Sigmoid colon (tissue), 7 donors: ENCODE results near the gene HSH2D. TPM values are rescaled to one million over a fixed set of nuclear protein-coding genes. Genes with fewer than 3 reads are reported as not detected.

Source experiments
- DNase-seq: peaks from one replicate; pipeline ENCODE4 v3.0.0-alpha.2; 2019
- H3K27ac ChIP-seq, 4 donors: fragments of 200-600 bp; sonication (generic); one replicate each; pipeline ENCODE4 v1.5.1; 2016 to 2019; ENCODE audit warnings: mild to moderate bottlenecking in 1 of 4
- H3K27me3 ChIP-seq, 3 donors: fragments of 200-600 bp; sonication (generic); one replicate each; pipeline ENCODE4 v1.5.1; 2019; ENCODE audit warnings: mild to moderate bottlenecking in 1 of 3
- H3K36me3 ChIP-seq, 4 donors: fragments of 200-600 bp; sonication (generic); one replicate each; pipeline ENCODE4 v1.5.1; 2016 to 2019
- H3K4me1 ChIP-seq, 4 donors: fragments of 200-600 bp; sonication (generic); one replicate each; pipeline ENCODE4 v1.5.1; 2017 to 2019
- H3K4me3 ChIP-seq, 4 donors: fragments of 200-600 bp; sonication (generic); one replicate each; pipeline ENCODE4 v1.5.1; 2017 to 2019; ENCODE audit warnings: mild to moderate bottlenecking in 2 of 4, moderate library complexity in 1 of 4
- H3K9me3 ChIP-seq, 4 donors: fragments of 200-600 bp in 3 of 4; sonication (generic) in 3 of 4; one replicate each; pipeline versions ENCODE4 v1.5.1 to v1.6.1; 2013 to 2019
- CTCF ChIP-seq, 4 experiments: fragments of 450-650 bp in 3 of 4; fragments of 200-600 bp in 1 of 4; IDR thresholded peaks; one replicate each; pipeline ENCODE4 v1.5.1; 2016 to 2019; ENCODE audit warnings: antibody characterized with exemption in 4 of 4, mild to moderate bottlenecking in 3 of 4, moderate library complexity in 2 of 4
- EP300 ChIP-seq, 4 donors: sonication (generic); formaldehyde crosslinking; IDR thresholded peaks; one replicate each; pipeline ENCODE4 v1.6.1; 2017; ENCODE audit warnings: antibody characterized with exemption in 4 of 4
- POLR2A ChIP-seq, 2 donors: fragments of 450-650 bp; IDR thresholded peaks; one replicate each; pipeline ENCODE4 v1.6.1; 2016; ENCODE audit warnings: antibody characterized with exemption in 2 of 2, mild to moderate bottlenecking in 2 of 2, moderate library complexity in 2 of 2
- POLR2AphosphoS5 ChIP-seq, 4 donors: sonication (generic); formaldehyde crosslinking; IDR thresholded peaks; one replicate each; pipeline ENCODE4 v1.6.1; 2017; ENCODE audit warnings: antibody characterized with exemption in 4 of 4
- WGBS, 2 donors: extraction: QIAGEN DNeasy Blood & Tissue Kit; methylation state at CpG; one replicate each; pipeline ENCODE4 v1.1.7; 2013; 5-methylcytosine and 5-hydroxymethylcytosine counted together
- intact Hi-C: fragments of 100-400 bp; cut with DNase I; formaldehyde crosslinking; loops from one replicate; pipeline ENCODE4 v1.15.1; 2023
- polyA plus RNA-seq, 3 donors: library from polyadenylated mRNA; stranded (reverse); fragments of 200-250 nt; gene quantifications; one replicate each; pipeline ENCODE4 v1.2.3, GENCODE V29; 2013
- total RNA-seq, 4 donors: library from RNA; depleted of rRNA; stranded (reverse); fragments of >200 nt; gene quantifications; one replicate each; pipeline ENCODE4 v1.1.0, GENCODE V29; 2016
- donor health status: healthy with polysubstance abuse.
- donor health status: Bipolar disorder and iron deficiency.
- donor health status: healthy.

The HSH2D gene
- total and polyA plus RNA-seq, 7 donors: 2.5 to 40.0 (median 14.4) TPM; not detected in 2

GRCh38 chr19:16197622-16198369 lies 54.3 kb downstream of the HSH2D start, which contains the start of gene AP1M1:
TSS of gene AP1M1 (plus strand) at chr19:16197911. CDS start at chr19:16198027, 116 bp downstream.
- no peaks in the 10 kb centered on the region for H3K27me3 ChIP-seq
- no peaks in the 10 kb centered on the region for H3K9me3 ChIP-seq
- intact Hi-C loops: loop anchor here (1.0 kb wide), 1 partner anchor 12 kb away; the partner anchor contains the start of gene FAM32A
- TF ChIP-seq CTCF (IDR thresholded peaks at IDR 0.05): no peak
- no peak for TF ChIP-seq POLR2A (IDR thresholded peaks at IDR 0.05)
- TF ChIP-seq POLR2AphosphoS5 (IDR thresholded peaks at IDR 0.05): peak; percentile 40 to 72 (median 63)
- peak within 1 kb of the TSS; percentile 85 to 90 (median 90) for H3K27ac ChIP-seq
- peak; percentile 99 for DNase-seq
- peaks cover 0 to 32% (median 27%) of the 10 kb centered on the region in 4 donors for H3K4me1 ChIP-seq
- peaks cover 0 to 19% (median 7%) of the 10 kb centered on the region in 4 donors for H3K36me3 ChIP-seq
- WGBS, 2 donors: 0% methylated on average over 65 of the region's 65 CpGs
- H3K4me3 ChIP-seq: peak within 1 kb of the TSS; percentile 92 to 100 (median 94)

- peaks cover 0 to 19% (median 12%) of the 10 kb centered on the region in 4 donors for H3K36me3 ChIP-seq
These were observed 54.8 kb downstream of the HSH2D start for GRCh38 chr19:16198370-16198651.

GRCh38 chr19:16199275-16199932 lies 55.9 kb downstream of the HSH2D start:
- peak overlapping the region in 1 of 4 donors; percentile 92 for H3K4me3 ChIP-seq
- H3K4me1 ChIP-seq: peaks cover 0 to 32% (median 27%) of the 10 kb centered on the region in 4 donors
- H3K9me3 ChIP-seq: no peaks in the 10 kb centered on the region
- DNase-seq: peak; percentile 61
- intact Hi-C loops: no loop called here
- no peaks in the 10 kb centered on the region for H3K27me3 ChIP-seq
- 91 to 93% methylated on average over 9 of the region's 9 CpGs for WGBS, 2 donors
- peak overlapping the region in 2 of 4 donors; percentile 5 to 44 for H3K27ac ChIP-seq
- H3K36me3 ChIP-seq: peaks cover 7 to 29% (median 22%) of the 10 kb centered on the region in 4 donors
- TF ChIP-seq POLR2AphosphoS5 (IDR thresholded peaks at IDR 0.05) (no peak), EP300 (IDR thresholded peaks at IDR 0.05) (no peak), CTCF (IDR thresholded peaks at IDR 0.05) (no peak), POLR2A (IDR thresholded peaks at IDR 0.05) (no peak)

More at GRCh38 chr19:16198370-16198651, 54.8 kb downstream of the HSH2D start:
- 0 to 1% methylated on average over 18 of the region's 18 CpGs for WGBS, 2 donors
- peak overlapping the region; percentile 92 to 100 (median 94) for H3K4me3 ChIP-seq
- no peak for TF ChIP-seq POLR2AphosphoS5 (IDR thresholded peaks at IDR 0.05)
- TF ChIP-seq EP300 (IDR thresholded peaks at IDR 0.05): no peak
- no peak for TF ChIP-seq POLR2A (IDR thresholded peaks at IDR 0.05)
- TF ChIP-seq CTCF (IDR thresholded peaks at IDR 0.05): no peak
- no peak for DNase-seq
- H3K27ac ChIP-seq: peak overlapping the region; percentile 85 to 90 (median 90)
- peaks cover 0 to 32% (median 27%) of the 10 kb centered on the region in 4 donors for H3K4me1 ChIP-seq
- H3K27me3 ChIP-seq: no peaks in the 10 kb centered on the region
- intact Hi-C loops: no loop called here
- no peaks in the 10 kb centered on the region for H3K9me3 ChIP-seq

- peaks cover 0 to 35% (median 28%) of the 10 kb centered on the region in 4 donors for H3K4me1 ChIP-seq
- intact Hi-C loops: no loop called here
- peak; percentile 78 for DNase-seq
- no peaks in the 10 kb centered on the region for H3K9me3 ChIP-seq
- WGBS, 2 donors: 87 to 91% methylated on average over 20 of the region's 20 CpGs
- peaks cover 7 to 36% (median 27%) of the 10 kb centered on the region in 4 donors for H3K36me3 ChIP-seq
- no peaks in the 10 kb centered on the region for H3K27me3 ChIP-seq
- no peak overlapping the region for H3K4me3 ChIP-seq
- H3K27ac ChIP-seq: peak overlapping the region in 1 of 4 donors; percentile 44
- TF ChIP-seq EP300 (IDR thresholded peaks at IDR 0.05) (no peak), POLR2AphosphoS5 (IDR thresholded peaks at IDR 0.05) (peak in 1 of 4 donors; percentile 9), CTCF (IDR thresholded peaks at IDR 0.05) (no peak), POLR2A (IDR thresholded peaks at IDR 0.05) (no peak)
These were observed 56.8 kb downstream of the HSH2D start for GRCh38 chr19:16200038-16201010.
